Urinary bladder (tissue), 4 donors: Measurements from ENCODE around the gene TNRC6C. TPM values are rescaled to one million over a fixed set of nuclear protein-coding genes. Genes with fewer than 3 reads are reported as not detected.

Experiments used
- DNase-seq: peaks from one replicate; pipeline ENCODE4 v3.0.0-alpha.2; 2015; ENCODE audit errors: extremely low spot score
- H3K27ac ChIP-seq: one replicate; pipeline ENCODE4 v1.5.1; 2013; ENCODE audit warnings: low read depth, mild to moderate bottlenecking, moderate library complexity
- H3K36me3 ChIP-seq: one replicate; pipeline ENCODE4 v1.6.1; 2013; ENCODE audit warnings: mild to moderate bottlenecking, moderate library complexity; ENCODE audit not compliant: insufficient read depth
- H3K4me1 ChIP-seq: one replicate; pipeline ENCODE4 v1.6.1; 2013; ENCODE audit warnings: mild to moderate bottlenecking, moderate library complexity; ENCODE audit not compliant: insufficient read depth
- H3K4me3 ChIP-seq: one replicate; pipeline ENCODE4 v1.5.1; 2013; ENCODE audit warnings: low read depth, low read length
- WGBS: extraction: QIAGEN DNeasy Blood & Tissue Kit; methylation state at CpG from one replicate; pipeline ENCODE4 v1.1.7; 2013; 5-methylcytosine and 5-hydroxymethylcytosine counted together
- polyA plus RNA-seq: library from polyadenylated mRNA; stranded (reverse); fragments of 200-250 nt; gene quantifications from one replicate; pipeline ENCODE4 v1.2.3, GENCODE V29; 2013
- total RNA-seq: library from RNA; depleted of rRNA; stranded (reverse); fragments of >200 nt; gene quantifications from one replicate; pipeline ENCODE4 v1.2.3, GENCODE V29; 2014
- donor health status: healthy with polysubstance abuse.
- donor health status: healthy.

TNRC6C gene
- total and polyA plus RNA-seq, 2 donors: 7.1 to 17.8 TPM

GRCh38 chr17:78042542-78042941, 84.0 kb downstream of the TNRC6C start:
- Histone ChIP-seq H3K4me1 (no peaks in the 10 kb centered on the region), H3K27ac (no peak overlapping the region), H3K36me3 (no peaks in the 10 kb centered on the region), H3K4me3 (no peak overlapping the region)
- WGBS: 91% methylated on average over 5 of the region's 5 CpGs
- no peak for DNase-seq

GRCh38 chr17:78043031-78043430, 84.5 kb downstream of the TNRC6C start:
- H3K27ac ChIP-seq: no peak overlapping the region
- WGBS: 100% methylated on average over 1 of the region's 1 CpG
- H3K36me3 ChIP-seq: no peaks in the 10 kb centered on the region
- DNase-seq: no peak
- H3K4me3 ChIP-seq: no peak overlapping the region
- no peaks in the 10 kb centered on the region for H3K4me1 ChIP-seq

- no peak overlapping the region for H3K4me3 ChIP-seq
- DNase-seq: no peak
- H3K27ac ChIP-seq: no peak overlapping the region
- no peaks in the 10 kb centered on the region for H3K4me1 ChIP-seq
- WGBS: 72% methylated on average over 3 of the region's 3 CpGs
- no peaks in the 10 kb centered on the region for H3K36me3 ChIP-seq
These were observed 85.9 kb downstream of the TNRC6C start for GRCh38 chr17:78044280-78044835.

GRCh38 chr17:78045316-78045715, 86.8 kb downstream of the TNRC6C start:
- H3K36me3 ChIP-seq: no peaks in the 10 kb centered on the region
- H3K4me3 ChIP-seq: no peak overlapping the region
- WGBS: 95% methylated on average over 5 of the region's 5 CpGs
- H3K27ac ChIP-seq: no peak overlapping the region
- H3K4me1 ChIP-seq: no peaks in the 10 kb centered on the region
- DNase-seq: no peak

GRCh38 chr17:78046923-78047322, 88.4 kb downstream of the TNRC6C start:
- Histone ChIP-seq H3K27ac (no peak overlapping the region), H3K36me3 (no peaks in the 10 kb centered on the region), H3K4me1 (no peaks in the 10 kb centered on the region), H3K4me3 (no peak overlapping the region)
- DNase-seq: no peak
- WGBS: 78% methylated on average over 2 of the region's 2 CpGs

GRCh38 chr17:78048346-78049292, 90.1 kb downstream of the TNRC6C start:
- Histone ChIP-seq H3K4me1 (no peaks in the 10 kb centered on the region), H3K36me3 (no peaks in the 10 kb centered on the region), H3K27ac (no peak overlapping the region), H3K4me3 (no peak overlapping the region)
- 96% methylated on average over 10 of the region's 10 CpGs for WGBS
- no peak for DNase-seq

- Histone ChIP-seq H3K4me3 (no peak overlapping the region), H3K36me3 (no peaks in the 10 kb centered on the region), H3K27ac (no peak overlapping the region), H3K4me1 (no peaks in the 10 kb centered on the region)
- no peak for DNase-seq
- 93% methylated on average over 2 of the region's 2 CpGs for WGBS
These were observed 91.1 kb downstream of the TNRC6C start for GRCh38 chr17:78049609-78050008.

GRCh38 chr17:78051186-78051972, 92.9 kb downstream of the TNRC6C start:
- Histone ChIP-seq H3K4me3 (no peak overlapping the region), H3K27ac (no peak overlapping the region), H3K36me3 (no peaks in the 10 kb centered on the region), H3K4me1 (no peaks in the 10 kb centered on the region)
- WGBS: 94% methylated on average over 19 of the region's 19 CpGs
- no peak for DNase-seq

- H3K36me3 ChIP-seq: no peaks in the 10 kb centered on the region
- DNase-seq: no peak
- WGBS: 82% methylated on average over 5 of the region's 5 CpGs
- H3K4me3 ChIP-seq: no peak overlapping the region
- H3K4me1 ChIP-seq: no peaks in the 10 kb centered on the region
- no peak overlapping the region for H3K27ac ChIP-seq
These were observed 95.4 kb downstream of the TNRC6C start for GRCh38 chr17:78053777-78054468.

GRCh38 chr17:78057113-78057740, 98.7 kb downstream of the TNRC6C start:
- H3K4me1 ChIP-seq: peaks cover 1% of the 10 kb centered on the region
- 87% methylated on average over 3 of the region's 3 CpGs for WGBS
- no peaks in the 10 kb centered on the region for H3K36me3 ChIP-seq
- no peak for DNase-seq
- no peak overlapping the region for H3K27ac ChIP-seq
- no peak overlapping the region for H3K4me3 ChIP-seq

GRCh38 chr17:78058001-78058400, 99.5 kb downstream of the TNRC6C start:
- 79% methylated on average over 6 of the region's 6 CpGs for WGBS
- Histone ChIP-seq H3K36me3 (no peaks in the 10 kb centered on the region), H3K4me1 (peaks cover 1% of the 10 kb centered on the region), H3K27ac (no peak overlapping the region), H3K4me3 (no peak overlapping the region)
- no peak for DNase-seq

- no peaks in the 10 kb centered on the region for H3K36me3 ChIP-seq
- H3K27ac ChIP-seq: no peak overlapping the region
- DNase-seq: no peak
- 83% methylated on average over 1 of the region's 1 CpG for WGBS
- H3K4me1 ChIP-seq: peaks cover 1% of the 10 kb centered on the region
- H3K4me3 ChIP-seq: no peak overlapping the region
These were observed 100.1 kb downstream of the TNRC6C start for GRCh38 chr17:78058581-78058980.

- no peak for DNase-seq
- whole genome bisulfite sequencing: 99% methylated on average over 2 of the region's 2 CpGs
- no peak overlapping the region for H3K4me3 ChIP-seq
- no peaks in the 10 kb centered on the region for H3K36me3 ChIP-seq
- H3K4me1 ChIP-seq: peaks cover 1% of the 10 kb centered on the region
- no peak overlapping the region for H3K27ac ChIP-seq
These were observed 104.1 kb downstream of the TNRC6C start for GRCh38 chr17:78062596-78062995.
